Neuron (in vitro differentiated cells): ENCODE data around the gene SNRNP25.

Experiments
- H2AFZ ChIP-seq: one replicate; pipeline ENCODE4 v1.6.1; 2013; ENCODE audit warnings: low read depth, mild to moderate bottlenecking, inconsistent platforms, low read length, moderate library complexity
- H3K27me3 ChIP-seq: one replicate; pipeline ENCODE4 v1.6.1; 2013; ENCODE audit warnings: low read length; ENCODE audit not compliant: insufficient read depth
- H3K36me3 ChIP-seq: one replicate; pipeline ENCODE4 v1.6.1; 2013; ENCODE audit warnings: low read length; ENCODE audit not compliant: insufficient read depth
- H3K4me1 ChIP-seq: one replicate; pipeline ENCODE4 v1.6.1; 2013; ENCODE audit warnings: low read length; ENCODE audit not compliant: insufficient read depth
- H3K4me3 ChIP-seq: 2 replicates; pipeline ENCODE4 v1.5.1; 2013; ENCODE audit warnings: mild to moderate bottlenecking, low read length, moderate library complexity
- H3K9me3 ChIP-seq: one replicate; pipeline ENCODE4 v1.6.1; 2013; ENCODE audit warnings: low read length

SNRNP25 gene

GRCh38 chr16:100989-101388, 47.4 kb downstream of the SNRNP25 start:
- Histone ChIP-seq H3K4me1 (peaks cover 4% of the 10 kb centered on the region), H3K9me3 (no peaks in the 10 kb centered on the region), H2AFZ (no peak overlapping the region), H3K4me3 (no peak overlapping the region), H3K27me3 (no peaks in the 10 kb centered on the region), H3K36me3 (peaks cover 5% of the 10 kb centered on the region)

DNA sequence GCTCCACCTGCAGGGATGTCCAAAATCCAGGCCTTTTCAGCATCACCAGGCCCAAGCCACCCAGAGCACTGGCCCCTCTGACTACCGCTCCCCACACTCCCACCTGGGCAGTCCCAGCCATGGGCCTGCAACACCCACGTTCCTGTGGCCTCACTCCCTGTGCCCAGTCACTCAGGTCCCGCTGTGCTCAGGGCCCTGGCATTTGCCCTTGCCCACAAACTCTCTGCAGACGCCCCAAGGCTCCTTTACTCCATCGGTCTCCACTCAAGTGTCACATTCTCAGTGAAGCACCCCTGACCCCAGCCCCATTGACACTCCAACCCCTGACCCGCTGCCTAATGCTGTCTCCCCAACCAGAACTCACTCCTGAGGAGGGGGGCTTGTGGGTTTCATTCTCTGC, 48.0 kb downstream of the SNRNP25 start:
- no peaks in the 10 kb centered on the region for H3K27me3 ChIP-seq
- peaks cover 4% of the 10 kb centered on the region for H3K4me1 ChIP-seq
- no peaks in the 10 kb centered on the region for H3K9me3 ChIP-seq
- no peak overlapping the region for H2AFZ ChIP-seq
- peaks cover 5% of the 10 kb centered on the region for H3K36me3 ChIP-seq
- no peak overlapping the region for H3K4me3 ChIP-seq

GRCh38 chr16:102060-102855, 48.6 kb downstream of the SNRNP25 start:
- Histone ChIP-seq H2AFZ (no peak overlapping the region), H3K4me1 (peaks cover 4% of the 10 kb centered on the region), H3K27me3 (no peaks in the 10 kb centered on the region), H3K36me3 (peaks cover 5% of the 10 kb centered on the region), H3K4me3 (no peak overlapping the region), H3K9me3 (no peaks in the 10 kb centered on the region)

GRCh38 chr16:104355-104754, 50.7 kb downstream of the SNRNP25 start:
- no peaks in the 10 kb centered on the region for H3K27me3 ChIP-seq
- no peak overlapping the region for H3K4me3 ChIP-seq
- H3K4me1 ChIP-seq = peaks cover 4% of the 10 kb centered on the region
- H3K36me3 ChIP-seq = peaks cover 8% of the 10 kb centered on the region
- no peak overlapping the region for H2AFZ ChIP-seq
- H3K9me3 ChIP-seq = no peaks in the 10 kb centered on the region

- no peak overlapping the region for H3K4me3 ChIP-seq
- H3K27me3 ChIP-seq = no peaks in the 10 kb centered on the region
- no peaks in the 10 kb centered on the region for H3K9me3 ChIP-seq
- H2AFZ ChIP-seq = no peak overlapping the region
- H3K36me3 ChIP-seq = peaks cover 9% of the 10 kb centered on the region
- peaks cover 4% of the 10 kb centered on the region for H3K4me1 ChIP-seq
Observed at GRCh38 chr16:104928-105327, 51.3 kb downstream of the SNRNP25 start.

GRCh38 chr16:105521-105920, 51.9 kb downstream of the SNRNP25 start:
- no peak overlapping the region for H2AFZ ChIP-seq
- H3K4me1 ChIP-seq = peaks cover 4% of the 10 kb centered on the region
- H3K9me3 ChIP-seq = no peaks in the 10 kb centered on the region
- H3K36me3 ChIP-seq = peaks cover 9% of the 10 kb centered on the region
- H3K27me3 ChIP-seq = no peaks in the 10 kb centered on the region
- H3K4me3 ChIP-seq = no peak overlapping the region

DNA sequence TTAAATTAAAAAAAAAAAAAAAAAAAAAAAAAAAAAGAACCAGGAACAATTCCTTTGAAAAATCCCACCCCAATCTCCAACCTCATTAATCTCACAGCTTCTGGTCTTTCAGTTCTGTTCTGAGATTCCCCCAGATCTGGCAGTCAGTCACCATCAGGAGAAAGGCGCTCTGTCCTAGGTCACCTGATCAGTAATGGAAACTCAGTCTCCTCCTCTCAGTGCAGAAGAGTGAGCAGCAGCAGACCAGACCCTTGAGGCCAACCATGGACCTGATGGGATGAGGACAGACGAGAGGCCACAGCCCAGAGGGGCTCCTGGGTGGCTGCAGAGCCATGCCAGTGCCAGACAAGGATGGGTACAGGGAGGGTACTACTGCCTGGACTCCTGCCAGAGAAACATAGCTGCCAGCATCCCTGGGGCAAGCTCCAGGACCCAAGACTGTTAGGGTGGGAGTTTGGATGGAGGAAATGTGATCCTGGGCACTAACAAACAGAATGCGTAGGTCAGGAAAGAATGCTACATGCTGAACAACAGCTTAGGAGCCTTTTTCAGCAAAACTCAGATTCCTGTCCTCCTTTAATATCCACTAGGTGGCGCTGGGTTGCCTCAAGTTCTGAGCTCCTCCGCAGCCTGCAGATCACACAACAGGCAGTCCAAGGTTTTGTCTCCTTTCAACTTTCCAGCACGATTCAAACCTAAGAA, 53.1 kb downstream of the SNRNP25 start:
- Histone ChIP-seq H2AFZ (no peak overlapping the region), H3K4me1 (peaks cover 4% of the 10 kb centered on the region), H3K9me3 (no peaks in the 10 kb centered on the region), H3K4me3 (no peak overlapping the region), H3K36me3 (peaks cover 12% of the 10 kb centered on the region), H3K27me3 (no peaks in the 10 kb centered on the region)
